ENCODE measurements around the gene MAZ.
A peak's percentile ranks its signal among the peaks of the same experiment; 100 is the strongest.
"Not testable (repeated sequence)": the region's sequence is repeated elsewhere in the genome, so short reads cannot be mapped to it uniquely, and the experiment has no call there.

Gene MAZ

DNA sequence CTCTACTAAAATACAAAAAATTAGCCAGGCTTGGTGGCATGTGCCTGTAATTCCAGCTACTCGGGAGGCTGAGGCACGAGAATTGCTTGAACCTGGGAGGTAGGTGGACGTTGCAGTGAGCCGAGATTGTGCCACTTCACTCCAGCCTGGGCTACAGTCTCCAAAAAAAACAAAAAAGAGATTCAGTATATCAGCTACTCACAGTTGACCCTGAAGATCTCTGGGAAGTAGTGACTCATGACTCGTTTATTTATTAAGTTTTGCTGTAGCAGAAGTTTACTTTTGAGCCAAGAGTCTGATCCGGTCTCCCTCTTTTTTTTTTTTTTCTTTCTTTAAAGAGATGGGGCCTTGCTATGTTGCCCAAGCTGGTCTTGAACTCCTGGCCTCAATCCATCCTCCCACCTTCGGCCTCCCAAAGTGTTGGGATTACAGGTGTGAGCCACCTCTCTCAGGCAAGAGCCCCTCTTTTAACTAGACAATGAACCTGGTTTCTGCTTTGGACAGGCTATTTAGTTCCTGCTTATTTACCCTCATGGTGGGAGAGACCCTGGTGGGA is 18.3 kb downstream of the MAZ start:
- no peak for DNase-seq (ENCODE audit: low read depth in 2 of 2)

DNA sequence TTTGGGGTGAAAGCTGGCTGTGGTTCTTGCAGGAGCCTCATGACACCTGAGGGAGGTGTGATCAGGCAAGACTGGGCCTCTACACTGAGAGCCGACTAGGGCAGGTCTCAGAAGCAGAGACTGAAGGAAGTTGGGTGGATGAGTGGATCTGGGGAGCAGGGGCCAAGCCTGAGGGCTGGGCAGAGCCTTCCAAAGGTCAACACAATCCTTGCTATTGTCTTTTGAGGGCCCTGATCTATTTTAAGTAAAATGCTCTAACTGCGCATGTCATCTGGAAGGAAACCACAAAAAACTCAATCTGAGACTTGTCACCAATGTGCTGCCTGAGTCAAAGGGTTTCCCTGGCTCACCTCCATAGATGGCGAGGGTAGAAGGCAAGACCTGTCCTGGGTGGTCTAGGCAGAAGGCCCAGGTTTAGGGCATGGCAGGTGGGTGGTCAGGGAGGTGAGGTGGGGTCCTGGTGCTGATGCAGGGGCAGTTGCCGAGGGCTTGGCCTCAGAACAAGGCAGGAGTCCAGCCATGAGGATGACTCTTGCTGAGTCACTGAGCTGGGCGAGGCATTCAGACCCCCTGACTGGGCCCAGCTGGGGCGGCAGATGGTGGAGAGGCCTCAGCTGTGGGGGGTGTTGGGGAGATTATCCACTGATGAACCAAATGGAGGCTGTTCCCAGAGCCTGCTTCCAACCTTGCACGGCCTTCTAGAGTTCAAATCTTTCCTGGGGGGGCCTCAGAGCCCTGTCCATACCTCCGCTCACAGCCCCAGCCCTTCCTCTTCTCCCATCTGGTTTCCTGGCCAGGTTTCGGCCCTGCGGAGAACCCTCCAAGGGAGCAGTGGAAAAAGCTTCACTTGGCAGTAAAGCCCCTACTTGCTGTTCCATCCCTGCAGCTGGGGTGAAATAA is 19.1 kb downstream of the MAZ start:
- DNase-seq (ENCODE audit: low read depth in 2 of 2) = no peak

DNA sequence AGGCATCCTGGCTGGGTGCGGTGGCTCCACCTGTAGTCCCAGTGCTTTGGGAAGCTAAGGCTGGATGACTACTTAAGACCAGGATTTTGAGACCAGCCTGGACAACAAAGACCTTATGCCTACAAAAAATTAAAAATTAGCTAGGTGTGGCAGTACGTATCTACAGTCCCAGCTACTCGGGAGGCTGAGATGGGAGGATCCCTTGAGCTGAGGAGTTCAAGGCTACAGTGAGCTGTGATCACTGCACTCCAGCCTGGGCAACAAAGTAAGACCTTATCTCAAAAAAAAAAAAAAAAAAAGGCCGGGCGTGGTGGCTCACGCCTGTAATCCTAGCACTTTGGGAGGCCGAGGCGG is 20.0 kb downstream of the MAZ start:
- no peak for DNase-seq (ENCODE audit: low read depth in 2 of 2)

DNA sequence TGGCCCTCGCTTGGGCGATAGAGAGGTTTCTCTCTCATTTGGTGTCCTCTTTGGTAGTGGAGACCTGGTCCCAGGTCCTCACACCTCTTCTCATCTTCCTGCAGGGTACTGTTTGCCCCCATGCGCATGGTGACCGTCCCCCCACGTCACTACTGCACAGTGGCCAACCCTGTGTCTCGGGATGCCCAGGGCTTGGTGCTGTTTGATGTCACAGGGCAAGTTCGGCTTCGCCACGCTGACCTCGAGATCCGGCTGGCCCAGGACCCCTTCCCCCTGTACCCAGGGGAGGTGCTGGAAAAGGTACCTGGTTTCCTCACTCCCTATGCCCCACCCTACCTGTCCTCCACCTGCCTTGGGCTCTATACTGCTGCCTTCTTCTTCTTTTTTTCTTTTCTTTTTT is 24.4 kb downstream of the MAZ start:
- no peak for DNase-seq (ENCODE audit: low read depth in 2 of 2)

DNA sequence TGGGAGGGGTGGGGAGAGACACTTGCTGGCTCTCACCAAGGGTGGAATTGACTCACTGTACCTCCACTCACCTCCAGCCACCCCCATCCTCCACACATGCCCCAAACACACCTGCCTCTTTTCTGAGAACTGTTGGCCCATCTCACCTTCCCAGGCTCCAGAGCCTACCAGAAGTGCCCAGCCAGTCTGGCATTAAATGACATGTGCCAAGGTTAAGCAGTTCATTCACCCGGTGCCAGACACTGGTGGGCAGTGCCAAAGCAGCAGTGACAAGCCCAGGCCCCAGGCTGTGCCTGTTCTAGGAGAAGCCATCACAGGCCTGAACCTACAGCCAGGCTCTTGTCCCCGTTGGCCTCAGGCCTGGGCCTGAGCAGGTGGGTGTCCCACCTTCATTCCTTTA is 25.2 kb downstream of the MAZ start:
- no peak for DNase-seq (ENCODE audit: low read depth in 2 of 2)

DNA sequence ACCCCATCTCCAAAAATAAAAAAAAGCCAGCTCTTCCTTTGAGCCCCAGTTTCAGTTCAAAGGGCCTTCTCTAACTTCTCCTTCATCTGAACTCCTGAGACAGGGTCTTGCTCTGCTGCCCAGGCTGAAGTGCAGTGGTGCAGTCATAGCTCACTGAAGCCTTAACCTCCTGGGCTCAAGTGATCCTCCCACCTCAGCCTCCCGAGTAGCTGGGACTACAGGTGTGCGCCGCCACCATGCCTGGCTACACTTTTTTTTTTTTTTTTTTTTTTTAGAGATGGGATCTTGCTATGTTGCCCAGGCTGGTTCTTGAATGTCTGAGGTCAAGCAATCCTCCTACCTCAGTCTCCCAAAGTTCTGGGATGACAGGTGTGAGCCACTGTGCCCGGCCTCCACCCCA is 26.9 kb downstream of the MAZ start:
- DNase-seq (ENCODE audit: low read depth in 2 of 2) = not testable (repeated sequence)

DNA sequence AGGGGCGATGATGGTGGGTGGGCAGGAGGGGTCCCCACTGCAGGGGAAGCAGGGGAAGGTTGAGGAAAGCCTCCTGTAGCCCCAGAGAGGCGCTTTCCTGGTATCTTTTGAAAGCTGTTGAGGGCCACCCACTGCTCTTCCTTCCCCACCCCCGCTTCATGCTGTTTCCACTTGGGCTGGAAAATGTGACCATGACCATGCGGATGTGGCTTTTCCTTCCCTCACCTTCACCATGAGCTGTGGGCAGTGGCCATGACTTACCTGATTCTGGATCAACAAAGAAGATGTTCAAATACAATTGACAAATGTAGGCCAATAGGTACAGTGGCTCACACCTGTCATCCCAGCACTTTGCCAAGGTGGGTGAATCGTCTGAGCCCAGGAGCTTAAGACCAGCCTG is 27.8 kb downstream of the MAZ start:
- no peak for DNase-seq (ENCODE audit: low read depth in 2 of 2)

DNA sequence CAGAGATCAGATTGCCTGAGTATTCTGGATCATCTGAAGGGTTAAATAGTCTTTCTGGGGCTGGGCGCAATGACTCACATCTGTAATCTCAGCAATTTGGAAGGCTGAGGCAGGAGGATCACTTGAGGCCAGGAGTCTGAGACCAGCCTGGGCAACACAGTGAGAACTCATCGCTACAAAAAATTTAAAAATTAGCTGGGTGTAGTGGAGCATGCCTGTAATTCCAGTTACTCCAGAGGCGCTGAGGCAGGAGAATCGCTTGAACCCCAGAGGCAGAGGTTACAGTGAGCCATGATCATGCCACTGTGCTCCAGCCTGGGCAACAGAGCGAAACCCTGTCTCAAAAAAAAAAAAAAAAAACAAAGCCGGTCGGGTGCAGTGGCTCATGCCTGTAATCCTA is 29.6 kb downstream of the MAZ start:
- DNase-seq (ENCODE audit: low read depth in 2 of 2) = no peak

DNA sequence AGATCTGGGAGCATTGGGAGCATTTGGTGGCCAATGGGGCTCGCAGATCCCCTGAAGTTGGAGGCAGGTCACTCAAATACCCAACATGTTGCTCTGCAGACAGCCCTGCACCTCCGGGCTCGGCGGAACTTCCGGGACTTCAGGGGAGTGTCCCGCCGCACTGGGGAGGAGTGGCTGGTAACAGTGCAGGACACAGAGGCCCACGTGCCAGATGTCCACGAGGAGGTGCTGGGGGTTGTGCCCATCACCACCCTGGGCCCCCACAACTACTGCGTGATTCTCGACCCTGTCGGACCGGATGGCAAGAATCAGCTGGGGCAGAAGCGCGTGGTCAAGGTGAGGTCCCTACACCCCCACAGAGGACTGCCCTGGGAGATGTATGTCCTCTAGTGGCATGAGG is 30.3 kb downstream of the MAZ start:
- no peak for DNase-seq (ENCODE audit: low read depth in 2 of 2)

DNA sequence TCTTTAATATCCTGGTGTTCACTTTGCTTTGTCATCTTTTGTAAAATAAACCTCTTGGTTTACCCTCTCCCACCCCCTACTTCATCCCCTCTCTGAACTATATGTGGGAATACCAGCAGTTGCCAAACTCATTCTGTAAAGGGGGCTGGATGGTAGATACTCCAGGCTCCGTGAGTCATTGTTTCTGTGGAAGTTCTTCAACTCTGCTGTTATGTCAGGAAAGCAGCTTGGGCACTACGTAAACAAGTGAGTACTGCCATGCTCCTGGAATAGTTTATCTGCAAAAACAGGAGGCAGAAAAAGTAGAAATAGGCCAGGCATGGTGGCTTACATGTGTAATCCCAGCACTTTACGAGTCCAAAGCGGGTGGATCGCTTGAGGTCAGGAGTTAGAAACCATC is 31.5 kb downstream of the MAZ start:
- no peak for DNase-seq (ENCODE audit: low read depth in 2 of 2)

DNA sequence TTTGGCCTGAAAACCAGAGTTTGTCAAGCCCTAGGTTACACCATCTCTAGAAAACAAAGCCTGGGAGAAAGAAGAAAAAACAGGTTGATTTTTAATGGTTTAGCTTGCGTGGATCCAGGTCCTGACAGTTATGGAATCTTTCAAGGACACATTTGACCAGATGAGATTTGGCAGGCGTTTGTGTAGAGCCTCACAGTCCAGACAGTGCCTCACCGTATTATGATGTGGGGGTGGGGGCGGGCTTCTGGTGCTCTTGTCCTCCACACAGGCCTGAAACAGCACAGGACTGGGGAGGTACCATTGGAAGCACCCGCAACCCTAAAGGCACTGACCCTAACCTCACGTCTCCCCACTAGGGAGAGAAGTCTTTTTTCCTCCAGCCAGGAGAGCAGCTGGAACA is 33.5 kb downstream of the MAZ start:
- no peak for DNase-seq (ENCODE audit: low read depth in 2 of 2)

DNA sequence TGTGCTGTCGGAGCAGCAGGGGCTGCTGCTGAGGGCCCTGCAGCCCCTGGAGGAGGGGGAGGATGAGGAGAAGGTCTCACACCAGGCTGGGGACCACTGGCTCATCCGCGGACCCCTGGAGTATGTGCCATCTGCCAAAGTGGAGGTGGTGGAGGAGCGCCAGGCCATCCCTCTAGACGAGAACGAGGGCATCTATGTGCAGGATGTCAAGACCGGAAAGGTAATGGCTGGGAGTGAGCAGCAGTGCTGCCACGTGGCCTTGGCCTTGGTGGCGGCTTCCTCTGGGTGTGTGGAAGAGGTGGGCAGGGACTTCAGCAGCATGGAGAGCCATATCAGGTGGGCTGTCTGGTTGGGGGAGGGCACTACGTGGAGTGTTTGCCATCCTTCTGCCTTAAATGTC is 33.9 kb downstream of the MAZ start:
- DNase-seq (ENCODE audit: low read depth in 2 of 2) = no peak

DNA sequence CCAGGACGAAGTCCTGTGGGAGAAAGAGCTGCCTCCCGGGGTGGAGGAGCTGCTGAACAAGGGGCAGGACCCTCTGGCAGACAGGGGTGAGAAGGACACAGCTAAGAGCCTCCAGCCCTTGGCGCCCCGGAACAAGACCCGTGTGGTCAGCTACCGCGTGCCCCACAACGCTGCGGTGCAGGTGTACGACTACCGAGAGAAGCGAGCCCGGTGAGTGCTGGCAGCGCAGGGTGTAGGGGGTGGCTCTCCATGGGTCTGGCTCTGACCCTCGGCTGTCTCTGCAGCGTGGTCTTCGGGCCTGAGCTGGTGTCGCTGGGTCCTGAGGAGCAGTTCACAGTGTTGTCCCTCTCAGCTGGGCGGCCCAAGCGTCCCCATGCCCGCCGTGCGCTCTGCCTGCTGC is 35.3 kb downstream of the MAZ start:
- no peak for DNase-seq (ENCODE audit: low read depth in 2 of 2)

DNA sequence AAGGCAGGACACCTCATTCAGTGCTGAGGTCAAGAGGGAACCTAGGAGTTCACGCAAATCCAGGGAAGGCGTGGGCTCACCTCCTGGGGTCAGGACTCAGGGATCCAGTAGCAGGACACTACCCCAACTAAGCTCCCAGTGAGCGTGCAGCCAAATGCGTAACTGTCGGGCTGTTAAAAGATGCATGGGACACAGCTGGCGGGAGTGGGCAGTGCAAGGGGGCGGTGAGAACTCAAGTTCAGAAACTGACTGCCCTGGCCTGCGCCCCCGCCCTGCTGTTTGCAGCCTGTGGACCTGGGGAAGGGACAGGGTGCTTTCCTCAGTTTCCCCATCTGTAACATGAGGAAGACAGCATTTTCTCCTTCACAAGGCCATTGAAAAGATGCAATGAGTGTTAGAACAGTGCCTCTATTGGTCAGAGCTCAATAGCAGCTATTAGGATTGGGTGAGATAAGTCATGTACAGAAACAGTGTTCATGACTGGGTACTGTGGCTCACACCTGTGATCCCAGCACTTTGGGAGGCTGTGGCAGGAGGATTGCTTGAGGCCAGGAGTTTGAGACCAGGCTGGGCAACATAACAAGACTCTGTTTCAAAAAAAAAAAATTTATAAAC is 36.5 kb downstream of the MAZ start:
- no peak for DNase-seq (ENCODE audit: low read depth in 2 of 2)

DNA sequence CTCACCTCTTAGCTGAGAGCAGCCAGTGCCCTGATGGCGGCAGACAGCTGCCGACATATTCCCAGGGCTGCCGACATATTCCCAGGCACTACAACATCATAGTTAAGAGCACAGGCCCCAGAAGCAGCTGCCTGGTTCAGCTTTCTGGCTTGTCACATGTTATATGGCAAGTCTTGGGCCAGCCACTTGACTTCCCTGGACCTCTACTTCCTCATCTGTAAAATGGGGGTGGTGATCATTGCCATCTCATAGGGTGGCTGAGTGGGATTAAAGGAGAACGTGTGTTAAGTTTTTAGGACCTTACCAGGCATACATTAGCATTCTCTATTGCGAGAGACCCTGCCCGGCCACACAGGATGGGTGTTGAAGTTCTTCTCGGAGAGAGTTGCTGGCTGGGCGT is 37.6 kb downstream of the MAZ start:
- DNase-seq (ENCODE audit: low read depth in 2 of 2) = no peak

DNA sequence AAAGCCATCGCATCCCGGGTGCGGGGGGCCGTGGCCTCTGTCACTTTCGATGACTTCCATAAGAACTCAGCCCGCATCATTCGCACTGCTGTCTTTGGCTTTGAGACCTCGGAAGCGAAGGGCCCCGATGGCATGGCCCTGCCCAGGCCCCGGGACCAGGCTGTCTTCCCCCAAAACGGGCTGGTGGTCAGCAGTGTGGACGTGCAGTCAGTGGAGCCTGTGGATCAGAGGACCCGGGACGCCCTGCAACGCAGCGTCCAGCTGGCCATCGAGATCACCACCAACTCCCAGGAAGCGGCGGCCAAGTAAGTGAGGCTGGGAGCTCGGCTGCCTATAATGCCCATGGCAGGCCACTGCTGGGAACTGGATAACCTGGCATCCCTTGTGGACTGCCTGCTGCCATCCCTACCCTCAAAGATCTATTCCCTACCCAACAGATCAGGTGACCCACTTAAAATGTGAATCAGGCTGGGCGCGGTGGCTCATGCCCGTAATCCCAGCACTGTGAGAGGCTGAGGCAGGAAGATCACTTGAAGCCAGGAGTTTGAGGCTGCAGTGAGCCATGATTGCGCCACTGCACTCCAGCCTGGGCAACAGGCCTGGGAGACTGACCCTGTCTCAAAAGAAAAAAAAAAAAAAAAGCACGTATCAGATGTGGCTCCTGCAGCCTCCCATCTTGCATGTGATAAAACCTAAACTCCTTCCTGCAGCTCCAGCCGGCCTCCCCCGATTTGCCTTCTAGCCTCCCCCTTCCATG is 38.4 kb downstream of the MAZ start:
- no peak for DNase-seq (ENCODE audit: low read depth in 2 of 2)

DNA sequence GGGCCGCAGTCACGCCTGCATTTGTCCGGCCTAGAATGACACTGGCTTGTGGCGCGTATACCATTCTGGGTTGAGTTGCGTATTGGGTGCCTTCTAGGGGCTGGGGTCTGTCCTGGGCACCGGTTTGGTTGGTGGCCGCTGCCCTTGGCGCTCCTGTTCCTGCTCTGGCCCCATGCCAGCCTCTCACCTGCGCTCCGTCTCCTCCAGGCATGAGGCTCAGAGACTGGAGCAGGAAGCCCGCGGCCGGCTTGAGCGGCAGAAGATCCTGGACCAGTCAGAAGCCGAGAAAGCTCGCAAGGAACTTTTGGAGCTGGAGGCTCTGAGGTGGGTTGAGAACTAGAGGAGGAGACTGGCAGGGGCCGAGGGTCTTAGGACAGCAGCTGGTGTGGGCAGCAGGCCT is 39.3 kb downstream of the MAZ start:
- DNase-seq (ENCODE audit: low read depth in 2 of 2) = no peak

DNA sequence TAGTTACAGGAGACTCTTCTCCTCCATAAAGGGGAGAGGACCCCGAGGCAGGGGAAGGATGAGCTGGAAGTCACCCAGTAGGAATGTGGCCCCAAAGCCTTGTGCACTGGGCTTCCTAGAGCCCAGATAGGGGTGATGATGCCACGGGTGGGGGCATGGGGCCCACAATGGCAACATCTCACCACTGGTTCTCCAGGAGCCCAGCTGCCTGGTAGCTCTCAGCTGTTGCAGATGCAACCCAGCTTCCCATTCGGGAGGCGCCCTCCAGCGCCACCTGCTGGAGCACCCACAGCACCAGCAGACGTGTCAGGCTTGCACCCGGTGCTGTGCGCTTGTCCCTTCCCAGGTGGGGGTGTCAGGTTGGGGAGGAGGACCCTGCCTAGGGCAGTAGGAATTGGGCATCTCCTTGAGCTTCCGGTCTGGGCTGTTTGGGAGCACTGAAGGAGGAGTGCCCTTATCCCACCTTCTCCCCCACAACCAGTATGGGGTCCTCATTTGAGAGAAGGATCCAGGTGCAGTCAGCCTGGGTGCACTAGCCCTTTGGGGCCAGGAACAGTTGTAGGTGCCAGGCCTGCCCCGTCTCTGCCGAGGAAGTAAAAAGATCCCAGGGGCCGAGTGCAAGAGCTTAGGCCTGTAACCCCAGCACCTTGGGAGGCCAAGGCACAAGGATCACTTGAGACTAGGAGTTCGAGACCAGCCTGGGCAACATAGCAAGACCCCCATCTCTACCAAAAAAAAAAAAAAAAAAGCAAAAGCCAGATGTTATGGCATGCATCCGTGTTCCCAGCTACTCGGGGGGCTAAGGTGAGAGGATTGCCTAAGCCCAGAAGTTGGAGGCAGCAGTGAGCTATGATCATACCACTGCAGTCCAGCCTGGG is 42.3 kb downstream of the MAZ start:
- peak; percentile 75 to 81 for DNase-seq (ENCODE audit: low read depth in 2 of 2)

DNA sequence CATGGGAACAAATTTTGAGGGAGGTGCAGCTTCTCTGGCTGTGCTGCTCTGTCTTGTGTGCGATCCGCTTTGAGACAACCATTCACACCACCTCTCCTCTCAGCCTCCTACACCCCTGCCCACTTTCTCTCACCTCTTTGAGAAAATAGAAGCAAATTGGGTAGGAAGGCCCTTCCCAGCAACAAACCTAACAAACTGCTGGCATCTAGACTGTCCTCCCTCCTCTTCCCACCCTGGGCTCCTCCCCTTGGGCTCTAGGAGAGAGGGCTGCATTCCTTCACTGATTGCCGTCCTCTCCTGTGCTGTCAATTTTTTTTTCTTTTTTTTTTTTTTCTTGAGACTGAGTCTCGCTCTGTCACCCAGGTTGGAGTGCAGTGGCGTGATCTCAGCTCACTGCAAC is 43.2 kb downstream of the MAZ start:
- no peak for DNase-seq (ENCODE audit: low read depth in 2 of 2)

DNA sequence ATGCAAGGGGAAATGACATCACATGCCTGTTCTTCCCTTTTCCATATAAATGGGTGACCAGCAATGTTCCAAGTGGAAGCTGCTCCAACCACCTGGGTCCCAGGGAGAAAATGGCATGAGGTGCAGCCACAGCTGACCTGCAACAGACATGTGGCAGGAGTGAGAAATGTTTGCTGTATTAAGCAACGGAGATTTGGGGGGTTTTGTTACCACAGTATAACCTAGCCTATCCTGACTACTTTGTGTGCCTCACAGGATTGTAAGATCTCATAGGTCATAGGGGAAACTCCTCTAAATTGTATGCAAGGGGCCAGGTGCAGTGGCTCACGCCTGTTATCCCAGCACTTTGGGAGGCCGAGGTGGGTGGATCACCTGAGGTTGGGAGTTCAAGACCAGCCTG is 44.7 kb downstream of the MAZ start:
- DNase-seq (ENCODE audit: low read depth in 2 of 2) = no peak

DNA sequence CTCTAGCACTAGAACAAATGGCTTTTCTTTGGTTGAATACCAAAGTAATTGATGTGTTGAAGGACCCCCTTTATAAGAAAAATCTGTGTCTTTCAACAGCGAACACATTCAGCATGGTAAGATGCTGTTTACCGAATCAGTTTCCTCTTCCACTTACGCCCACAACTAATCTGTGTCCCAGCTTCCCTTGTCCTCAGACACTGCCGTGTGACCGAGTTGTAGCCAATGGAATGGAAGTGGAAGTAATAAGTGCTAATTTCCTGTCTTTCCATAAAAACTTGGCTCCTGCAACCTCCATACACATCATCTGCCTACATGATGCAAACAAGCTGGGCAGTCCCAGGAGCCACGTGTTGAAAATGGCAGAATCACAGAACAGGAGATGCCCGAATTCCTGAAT is 46.3 kb downstream of the MAZ start:
- no peak for DNase-seq (ENCODE audit: low read depth in 2 of 2)

Measured in stimulated activated CD8-positive, alpha-beta memory T cell treated with anti-CD3 and anti-CD28 coated beads, Interleukin-2, amount 100 ng/mL, for 48 hours (primary cell).